HepG2 (cell line): Measurements from ENCODE around the gene HMGB4. TPM values are rescaled to one million over a fixed set of nuclear protein-coding genes. Genes with fewer than 3 reads are reported as not detected.

Experiments
- ATAC-seq: fragments of 200-7000 bp; cut with Tn5 transposase; 3 replicates; pipeline ENCODE4 v1.9.1; 2020; ENCODE audit warnings: mild to moderate bottlenecking, moderate library complexity
- BruUV-seq: library from RNA; stranded (reverse); fragments of 400-500 nt; replicated peaks from 2 replicates; lab custom pipeline; 2021; lab: Mats Ljungman, UMichigan
- CTCF ChIA-PET: fragments of 300-600 bp; formaldehyde crosslinking; extraction: SDS; loops from one replicate; lab custom pipeline; 2021; ENCODE audit warnings: low total read pairs, inconsistent platforms, low intra/inter-chr PET ratio; lab: Yijun Ruan, JAX
- POLR2A ChIA-PET: fragments of 350-600 bp; sonication (Branson Sonifier 250); formaldehyde crosslinking; loops from one replicate; lab custom pipeline; 2020; ENCODE audit warnings: antibody characterized with exemption, inconsistent platforms; lab: Yijun Ruan, JAX
- DNase-seq: peaks from one replicate; pipeline ENCODE4 v3.0.0-alpha.2; 2015; ENCODE audit warnings: low spot score
- FAIRE-seq: peaks from 3 replicates; lab custom pipeline; 2011; peaks lifted over from hg19 to GRCh38; lab: Jason Lieb, UNC
- H2AFZ ChIP-seq: one replicate; pipeline ENCODE4 v1.6.1; 2011; ENCODE audit warnings: low read length, inconsistent platforms
- H3K27ac ChIP-seq: fragments of 300-600 bp; 3 replicates; pipeline ENCODE4 v1.8.0; 2011; ENCODE audit warnings: mixed run types, mild to moderate bottlenecking, mixed read lengths, low read length, inconsistent platforms; ENCODE audit not compliant: insufficient read depth; ENCODE audit errors: extremely low read length
- H3K27me3 ChIP-seq, 2 experiments: fragments of 200-600 bp in 1 of 2; 2 replicates in 1 of 2; 3 replicates in 1 of 2; pipeline versions ENCODE4 v1.6.0 to v1.8.0; 2011; ENCODE audit warnings: low read length in 2 of 2, mild to moderate bottlenecking in 2 of 2, moderate library complexity in 2 of 2, inconsistent platforms in 1 of 2; ENCODE audit not compliant: insufficient read depth in 2 of 2, control insufficient read depth in 1 of 2
- H3K36me3 ChIP-seq, 2 experiments: fragments of 200-600 bp in 1 of 2; replicated peaks in 1 of 2; 2 replicates in 1 of 2; 3 replicates in 1 of 2; pipeline versions ENCODE4 v1.5.1 to v1.8.0; 2011; ENCODE audit warnings: low read length in 2 of 2, inconsistent platforms in 1 of 2; ENCODE audit not compliant: insufficient read depth in 2 of 2, control insufficient read depth in 1 of 2
- H3K4me1 ChIP-seq: 2 replicates; pipeline ENCODE4 v1.5.1; 2012; ENCODE audit warnings: low read length, inconsistent platforms; ENCODE audit not compliant: insufficient read depth
- H3K4me2 ChIP-seq: 2 replicates; pipeline ENCODE4 v1.6.0; 2011; ENCODE audit warnings: low read depth, low read length, inconsistent platforms
- H3K4me3 ChIP-seq, 3 experiments: fragments of 200-600 bp in 1 of 3; sonication (generic), shearing (Covaris generic) in 1 of 3; replicated peaks in 1 of 3; 2 replicates each; pipeline ENCODE4 v1.5.1; 2011 to 2016; ENCODE audit warnings: low read length in 3 of 3, inconsistent platforms in 2 of 3, low read depth in 2 of 3, mild to moderate bottlenecking in 2 of 3, control low read depth in 1 of 3, mixed read lengths in 1 of 3; ENCODE audit not compliant: insufficient read depth in 1 of 3
- H3K79me2 ChIP-seq: one replicate; pipeline ENCODE4 v1.6.1; 2011; ENCODE audit warnings: low read length, inconsistent platforms; ENCODE audit not compliant: insufficient read depth
- H3K9ac ChIP-seq: 2 replicates; pipeline ENCODE4 v1.6.0; 2011; ENCODE audit warnings: mild to moderate bottlenecking, low read depth, low read length, inconsistent platforms; ENCODE audit not compliant: insufficient read depth
- H3K9me3 ChIP-seq: 2 replicates; pipeline ENCODE4 v1.5.1; 2012; ENCODE audit warnings: mild to moderate bottlenecking, low read length
- H4K20me1 ChIP-seq: 2 replicates; pipeline ENCODE4 v1.6.0; 2011; ENCODE audit warnings: inconsistent platforms, mild to moderate bottlenecking, low read length, moderate library complexity; ENCODE audit not compliant: insufficient read depth
- ZFP1 ChIP-seq: IDR thresholded peaks from 2 replicates; pipeline ENCODE4 v1.6.1; 2016
- ZFP62 ChIP-seq: sonication (generic); formaldehyde crosslinking; IDR thresholded peaks from 2 replicates; pipeline ENCODE4 v1.4.0; 2020; ENCODE audit warnings: missing genetic modification reagents
- ZNF703 ChIP-seq: sonication (generic); formaldehyde crosslinking; IDR thresholded peaks from 2 replicates; pipeline ENCODE4 v1.5.1; 2020; ENCODE audit warnings: missing genetic modification reagents, mild to moderate bottlenecking, moderate library complexity, borderline replicate concordance
- WGBS: methylation state at CpG from one replicate; pipeline ENCODE4 v1.1.6; 2017; ENCODE audit warnings: low lambda C conversion rate; 5-methylcytosine and 5-hydroxymethylcytosine counted together
- in situ Hi-C: cut with HindIII; loops from 2 replicates; pipeline ENCODE4 v1.10.0; 2017; ENCODE audit warnings: low pct_unique_long_range_greater_than_20kb; ENCODE audit not compliant: extremely low pct_ligation_motif_present
- intact Hi-C: fragments of 100-400 bp; cut with micrococcal nuclease; formaldehyde crosslinking; loops from one replicate; pipeline ENCODE4 v1.10.0; 2022; ENCODE audit not compliant: unreplicated experiment
- polyA plus RNA-seq, 8 experiments: library from polyadenylated mRNA; depleted of rRNA in 3 of 8; stranded (reverse) in 7 of 8; unstranded in 1 of 8; fragments of >200 nt; fragmentation: Illumina TruSeq in 4 of 8; extraction: Trizol in 4 of 8; gene quantifications; 2 replicates each; pipeline versions ENCODE4 v1.2.1 to v1.2.3, GENCODE V29; 2011 to 2016; ENCODE audit warnings: low read depth in 4 of 8, missing spikeins in 1 of 8, mixed read lengths in 1 of 8; ENCODE audit not compliant: insufficient read depth in 1 of 8
- total RNA-seq, 5 experiments: library from RNA; depleted of rRNA; stranded (reverse); fragments of >200 nt; fragmentation: Illumina TruSeq; extraction: Trizol; gene quantifications; 2 replicates each; pipeline ENCODE4 v1.2.3, GENCODE V29; 2016; ENCODE audit warnings: low read depth in 1 of 5
- TF ChIP-seq, protein P1 (sequence below): sonication (generic); formaldehyde crosslinking; IDR thresholded peaks from 2 replicates; pipeline ENCODE4 v1.8.0; 2022; ENCODE audit warnings: mild to moderate bottlenecking, missing genetic modification reagents, borderline replicate concordance
- TF ChIP-seq, protein P2 (sequence below): sonication (generic); formaldehyde crosslinking; IDR thresholded peaks from 2 replicates; pipeline ENCODE4 v1.5.1; 2020; ENCODE audit warnings: missing genetic modification reagents, mild to moderate bottlenecking, borderline replicate concordance
- TF ChIP-seq, protein P3 (sequence below): sonication (generic); formaldehyde crosslinking; conservative IDR thresholded peaks from 2 replicates; pipeline ENCODE4 v1.8.1; 2023; ENCODE audit warnings: missing genetic modification reagents
- TF ChIP-seq, protein P4 (sequence below): sonication (generic); formaldehyde crosslinking; IDR thresholded peaks from 2 replicates; pipeline ENCODE4 v1.4.0; 2020; ENCODE audit warnings: low read depth, mild to moderate bottlenecking, missing genetic modification reagents
- TF ChIP-seq, protein P5 (sequence below): sonication (generic); formaldehyde crosslinking; IDR thresholded peaks from 2 replicates; pipeline ENCODE4 v1.4.0; 2020; ENCODE audit warnings: mild to moderate bottlenecking, missing genetic modification reagents, borderline replicate concordance

HMGB4 gene
- total and polyA plus RNA-seq, 2 of the 13 experiments (the other 11 are each of a cell fraction or from before 2014, with no cell fraction given) = not detected

DNA sequence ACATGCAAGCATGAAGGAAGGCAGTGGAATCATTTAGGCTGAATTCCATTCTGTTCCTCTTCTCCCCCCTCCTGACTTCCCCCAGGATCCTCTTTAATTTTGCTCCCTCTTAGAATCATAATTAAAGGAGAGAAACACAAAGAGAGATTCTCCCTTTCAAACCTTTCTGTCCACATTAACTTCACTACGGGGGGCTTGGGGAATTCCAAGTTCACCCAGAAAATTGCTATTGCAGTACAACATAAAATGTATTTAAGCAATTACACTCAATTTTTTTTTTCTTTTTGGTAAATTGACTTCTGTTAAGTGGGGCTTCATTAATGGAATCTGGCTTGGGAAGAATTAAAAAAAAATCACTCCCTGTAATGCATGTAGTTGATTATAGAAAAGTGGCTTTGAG lies 13.4 kb upstream of the HMGB4 start:
- Histone ChIP-seq H3K9ac (no peak overlapping the region), H3K36me3 (no peaks in the 10 kb centered on the region), H3K79me2 (no peaks in the 10 kb centered on the region), H3K27me3 (no peaks in the 10 kb centered on the region; a peak in 1 of 5 replicates), H3K4me3 (no peak overlapping the region), H4K20me1 (no peaks in the 10 kb centered on the region), H2AFZ (no peak overlapping the region), H3K4me1 (no peaks in the 10 kb centered on the region), H3K4me2 (no peak overlapping the region), H3K9me3 (no peaks in the 10 kb centered on the region), H3K27ac (no peak overlapping the region)
- TF ChIP-seq, protein P1, sequence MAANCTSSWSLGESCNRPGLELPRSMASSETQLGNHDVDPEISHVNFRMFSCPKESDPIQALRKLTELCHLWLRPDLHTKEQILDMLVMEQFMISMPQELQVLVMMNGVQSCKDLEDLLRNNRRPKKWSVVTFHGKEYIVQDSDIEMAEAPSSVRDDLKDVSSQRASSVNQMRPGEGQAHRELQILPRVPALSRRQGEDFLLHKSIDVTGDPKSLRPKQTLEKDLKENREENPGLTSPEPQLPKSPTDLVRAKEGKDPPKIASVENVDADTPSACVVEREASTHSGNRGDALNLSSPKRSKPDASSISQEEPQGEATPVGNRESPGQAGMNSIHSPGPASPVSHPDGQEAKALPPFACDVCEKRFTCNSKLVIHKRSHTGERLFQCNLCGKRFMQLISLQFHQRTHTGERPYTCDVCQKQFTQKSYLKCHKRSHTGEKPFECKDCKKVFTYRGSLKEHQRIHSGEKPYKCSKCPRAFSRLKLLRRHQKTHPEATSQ (CRISPR knock-in tag) = no peak
- TF ChIP-seq, protein P2, sequence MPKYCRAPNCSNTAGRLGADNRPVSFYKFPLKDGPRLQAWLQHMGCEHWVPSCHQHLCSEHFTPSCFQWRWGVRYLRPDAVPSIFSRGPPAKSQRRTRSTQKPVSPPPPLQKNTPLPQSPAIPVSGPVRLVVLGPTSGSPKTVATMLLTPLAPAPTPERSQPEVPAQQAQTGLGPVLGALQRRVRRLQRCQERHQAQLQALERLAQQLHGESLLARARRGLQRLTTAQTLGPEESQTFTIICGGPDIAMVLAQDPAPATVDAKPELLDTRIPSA (CRISPR knock-in tag) = no peak
- no peak for TF ChIP-seq ZFP1 (CRISPR knock-in tag)
- TF ChIP-seq ZNF703 (CRISPR knock-in tag) = no peak
- TF ChIP-seq, protein P3, sequence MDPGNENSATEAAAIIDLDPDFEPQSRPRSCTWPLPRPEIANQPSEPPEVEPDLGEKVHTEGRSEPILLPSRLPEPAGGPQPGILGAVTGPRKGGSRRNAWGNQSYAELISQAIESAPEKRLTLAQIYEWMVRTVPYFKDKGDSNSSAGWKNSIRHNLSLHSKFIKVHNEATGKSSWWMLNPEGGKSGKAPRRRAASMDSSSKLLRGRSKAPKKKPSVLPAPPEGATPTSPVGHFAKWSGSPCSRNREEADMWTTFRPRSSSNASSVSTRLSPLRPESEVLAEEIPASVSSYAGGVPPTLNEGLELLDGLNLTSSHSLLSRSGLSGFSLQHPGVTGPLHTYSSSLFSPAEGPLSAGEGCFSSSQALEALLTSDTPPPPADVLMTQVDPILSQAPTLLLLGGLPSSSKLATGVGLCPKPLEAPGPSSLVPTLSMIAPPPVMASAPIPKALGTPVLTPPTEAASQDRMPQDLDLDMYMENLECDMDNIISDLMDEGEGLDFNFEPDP (CRISPR knock-in tag) = no peak
- TF ChIP-seq, protein P4, sequence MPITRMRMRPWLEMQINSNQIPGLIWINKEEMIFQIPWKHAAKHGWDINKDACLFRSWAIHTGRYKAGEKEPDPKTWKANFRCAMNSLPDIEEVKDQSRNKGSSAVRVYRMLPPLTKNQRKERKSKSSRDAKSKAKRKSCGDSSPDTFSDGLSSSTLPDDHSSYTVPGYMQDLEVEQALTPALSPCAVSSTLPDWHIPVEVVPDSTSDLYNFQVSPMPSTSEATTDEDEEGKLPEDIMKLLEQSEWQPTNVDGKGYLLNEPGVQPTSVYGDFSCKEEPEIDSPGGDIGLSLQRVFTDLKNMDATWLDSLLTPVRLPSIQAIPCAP = no peak
- TF ChIP-seq ZFP62 = no peak
- TF ChIP-seq, protein P5, sequence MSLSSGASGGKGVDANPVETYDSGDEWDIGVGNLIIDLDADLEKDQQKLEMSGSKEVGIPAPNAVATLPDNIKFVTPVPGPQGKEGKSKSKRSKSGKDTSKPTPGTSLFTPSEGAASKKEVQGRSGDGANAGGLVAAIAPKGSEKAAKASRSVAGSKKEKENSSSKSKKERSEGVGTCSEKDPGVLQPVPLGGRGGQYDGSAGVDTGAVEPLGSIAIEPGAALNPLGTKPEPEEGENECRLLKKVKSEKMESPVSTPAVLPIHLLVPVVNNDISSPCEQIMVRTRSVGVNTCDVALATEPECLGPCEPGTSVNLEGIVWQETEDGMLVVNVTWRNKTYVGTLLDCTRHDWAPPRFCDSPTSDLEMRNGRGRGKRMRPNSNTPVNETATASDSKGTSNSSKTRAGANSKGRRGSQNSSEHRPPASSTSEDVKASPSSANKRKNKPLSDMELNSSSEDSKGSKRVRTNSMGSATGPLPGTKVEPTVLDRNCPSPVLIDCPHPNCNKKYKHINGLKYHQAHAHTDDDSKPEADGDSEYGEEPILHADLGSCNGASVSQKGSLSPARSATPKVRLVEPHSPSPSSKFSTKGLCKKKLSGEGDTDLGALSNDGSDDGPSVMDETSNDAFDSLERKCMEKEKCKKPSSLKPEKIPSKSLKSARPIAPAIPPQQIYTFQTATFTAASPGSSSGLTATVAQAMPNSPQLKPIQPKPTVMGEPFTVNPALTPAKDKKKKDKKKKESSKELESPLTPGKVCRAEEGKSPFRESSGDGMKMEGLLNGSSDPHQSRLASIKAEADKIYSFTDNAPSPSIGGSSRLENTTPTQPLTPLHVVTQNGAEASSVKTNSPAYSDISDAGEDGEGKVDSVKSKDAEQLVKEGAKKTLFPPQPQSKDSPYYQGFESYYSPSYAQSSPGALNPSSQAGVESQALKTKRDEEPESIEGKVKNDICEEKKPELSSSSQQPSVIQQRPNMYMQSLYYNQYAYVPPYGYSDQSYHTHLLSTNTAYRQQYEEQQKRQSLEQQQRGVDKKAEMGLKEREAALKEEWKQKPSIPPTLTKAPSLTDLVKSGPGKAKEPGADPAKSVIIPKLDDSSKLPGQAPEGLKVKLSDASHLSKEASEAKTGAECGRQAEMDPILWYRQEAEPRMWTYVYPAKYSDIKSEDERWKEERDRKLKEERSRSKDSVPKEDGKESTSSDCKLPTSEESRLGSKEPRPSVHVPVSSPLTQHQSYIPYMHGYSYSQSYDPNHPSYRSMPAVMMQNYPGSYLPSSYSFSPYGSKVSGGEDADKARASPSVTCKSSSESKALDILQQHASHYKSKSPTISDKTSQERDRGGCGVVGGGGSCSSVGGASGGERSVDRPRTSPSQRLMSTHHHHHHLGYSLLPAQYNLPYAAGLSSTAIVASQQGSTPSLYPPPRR (CRISPR knock-in tag) = no peak
- in situ Hi-C loops (no loop called here), intact Hi-C loops (no loop called here)
- CTCF ChIA-PET = no interaction called here
- DNase-seq (no peak), FAIRE-seq (no peak), ATAC-seq (no peak)
- POLR2A ChIA-PET = no interaction called here
- WGBS = 0% methylated on average over 1 of the region's 1 CpG
- no TSS peak for BruUV-seq
